Measurements from ENCODE around the gene FARSB.

DNA sequence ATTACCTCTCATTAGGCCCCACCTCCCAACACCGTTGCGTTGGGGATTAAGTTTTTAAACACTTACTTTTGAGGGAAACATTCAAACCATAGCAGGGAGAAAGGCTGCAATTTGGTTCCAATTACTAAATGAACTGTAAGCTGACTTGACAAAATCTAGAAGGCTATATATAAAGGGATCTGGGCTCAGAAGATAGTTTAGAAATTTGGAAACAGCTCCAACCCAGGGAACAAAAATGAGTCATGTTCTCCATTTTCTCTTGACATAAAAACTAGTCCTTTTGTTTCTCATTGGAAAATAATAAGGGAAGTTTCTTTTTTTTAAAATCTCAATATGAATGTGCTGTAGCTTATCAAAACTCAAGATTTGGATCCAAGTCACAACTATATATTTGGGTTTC is 33.0 kb upstream of the FARSB start:
- TF ChIP-seq POLR2AphosphoS5 (IDR thresholded peaks at IDR 0.05), result no peak
- TF ChIP-seq, protein P1, sequence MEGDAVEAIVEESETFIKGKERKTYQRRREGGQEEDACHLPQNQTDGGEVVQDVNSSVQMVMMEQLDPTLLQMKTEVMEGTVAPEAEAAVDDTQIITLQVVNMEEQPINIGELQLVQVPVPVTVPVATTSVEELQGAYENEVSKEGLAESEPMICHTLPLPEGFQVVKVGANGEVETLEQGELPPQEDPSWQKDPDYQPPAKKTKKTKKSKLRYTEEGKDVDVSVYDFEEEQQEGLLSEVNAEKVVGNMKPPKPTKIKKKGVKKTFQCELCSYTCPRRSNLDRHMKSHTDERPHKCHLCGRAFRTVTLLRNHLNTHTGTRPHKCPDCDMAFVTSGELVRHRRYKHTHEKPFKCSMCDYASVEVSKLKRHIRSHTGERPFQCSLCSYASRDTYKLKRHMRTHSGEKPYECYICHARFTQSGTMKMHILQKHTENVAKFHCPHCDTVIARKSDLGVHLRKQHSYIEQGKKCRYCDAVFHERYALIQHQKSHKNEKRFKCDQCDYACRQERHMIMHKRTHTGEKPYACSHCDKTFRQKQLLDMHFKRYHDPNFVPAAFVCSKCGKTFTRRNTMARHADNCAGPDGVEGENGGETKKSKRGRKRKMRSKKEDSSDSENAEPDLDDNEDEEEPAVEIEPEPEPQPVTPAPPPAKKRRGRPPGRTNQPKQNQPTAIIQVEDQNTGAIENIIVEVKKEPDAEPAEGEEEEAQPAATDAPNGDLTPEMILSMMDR (IDR thresholded peaks at IDR 0.05), result no peak
- TF ChIP-seq POLR2A (IDR thresholded peaks at IDR 0.05), result no peak

Data from gastroesophageal sphincter (tissue), 3 donors.